ENCODE results near the gene GNA14. TPM values are rescaled to one million over a fixed set of nuclear protein-coding genes. Genes with fewer than 3 reads are reported as not detected.
"Not testable (repeated sequence)": the region's sequence is repeated elsewhere in the genome, so short reads cannot be mapped to it uniquely, and the experiment has no call there.

GNA14 gene
- 10 to 100 TPM in 2 of 4 donors, 1 to 10 TPM in 2; 5.0 to 29.2 (median 10.0) TPM for total RNA-seq
- polyA plus RNA-seq: 1 to 10 TPM; 6.5 to 9.0 (median 7.8) TPM

GRCh38 chr9:77648234-77649108, at the start of gene GNA14:
GNA14 (minus strand) TSS chr9:77648322; CDS start chr9:77647793, 529 bp downstream.
- Histone ChIP-seq H3K27me3 (peaks cover 0 to 20% (median 0%) of the 10 kb centered on the region in 3 donors), H3K9me3 (no peaks in the 10 kb centered on the region), H3K36me3 (no peaks in the 10 kb centered on the region), H3K27ac (peak within 1 kb of the TSS; percentile 61 to 78 (median 68)), H3K4me1 (peaks cover 0 to 46% (median 26%) of the 10 kb centered on the region in 4 donors), H3K4me3 (peak within 1 kb of the TSS; percentile 49 to 69 (median 56))
- WGBS, 2 donors: 2 to 4% methylated on average over 46 of the region's 46 CpGs
- TF ChIP-seq CTCF (IDR thresholded peaks at IDR 0.05) (no peak), POLR2AphosphoS5 (IDR thresholded peaks at IDR 0.05) (no peak), POLR2A (IDR thresholded peaks at IDR 0.05) (no peak), EP300 (IDR thresholded peaks at IDR 0.05) (no peak)
- intact Hi-C loops (cut with DNase I): loop anchor here (5.0 to 10.0 kb wide), 3 partner anchors 191 to 386 kb away; partner anchors contain the start of gene GNAQ
- peak; percentile 82 for DNase-seq

DNA sequence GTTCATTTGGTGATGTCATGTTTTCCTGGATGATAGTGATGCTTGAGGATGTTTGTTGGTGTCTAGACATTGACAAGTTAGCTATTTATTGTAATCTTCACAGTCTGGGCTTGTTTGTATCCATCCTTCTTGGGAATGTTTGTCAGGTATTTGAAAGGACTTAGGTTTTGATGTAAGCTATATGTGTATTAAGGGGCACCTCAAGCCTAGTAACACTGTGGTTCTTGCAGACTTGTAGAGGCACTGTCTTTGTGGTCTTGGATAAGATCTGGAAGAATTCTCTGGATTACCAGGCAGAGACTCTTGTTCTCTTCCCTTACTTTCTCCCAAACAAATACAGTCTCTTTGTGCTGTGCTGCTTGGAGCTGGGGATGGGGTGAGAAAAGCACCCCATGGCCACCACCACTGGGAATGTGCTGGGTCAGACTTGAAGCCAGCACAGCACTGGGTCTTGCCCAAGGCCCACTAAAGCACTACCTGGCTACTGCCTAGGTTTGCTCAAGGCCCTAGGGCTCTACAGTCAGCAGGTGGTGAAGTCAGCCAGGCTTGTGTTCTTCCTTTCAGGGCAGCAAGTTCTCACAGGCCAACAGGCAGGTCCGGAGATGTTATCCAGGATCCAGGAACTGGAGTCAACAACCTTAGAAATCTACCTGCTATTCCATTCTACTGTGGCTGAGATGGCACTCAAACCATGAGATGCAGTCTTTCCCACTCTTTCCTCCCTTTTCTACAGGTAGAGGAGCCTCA, 49.3 kb upstream of the GNA14 start:
- Histone ChIP-seq H3K27ac (no peak overlapping the region), H3K4me1 (no peaks in the 10 kb centered on the region), H3K9me3 (peaks cover 0 to 2% (median 0%) of the 10 kb centered on the region in 4 donors), H3K36me3 (no peaks in the 10 kb centered on the region), H3K27me3 (no peaks in the 10 kb centered on the region), H3K4me3 (no peak overlapping the region)
- intact Hi-C loops (cut with DNase I): no loop called here
- WGBS, 2 donors: 97% methylated on average over 1 of the region's 1 CpG
- no peak for TF ChIP-seq EP300 (IDR thresholded peaks at IDR 0.05)
- TF ChIP-seq POLR2A (IDR thresholded peaks at IDR 0.05): no peak
- TF ChIP-seq CTCF (IDR thresholded peaks at IDR 0.05): no peak
- no peak for TF ChIP-seq POLR2AphosphoS5 (IDR thresholded peaks at IDR 0.05)
- DNase-seq: no peak

DNA sequence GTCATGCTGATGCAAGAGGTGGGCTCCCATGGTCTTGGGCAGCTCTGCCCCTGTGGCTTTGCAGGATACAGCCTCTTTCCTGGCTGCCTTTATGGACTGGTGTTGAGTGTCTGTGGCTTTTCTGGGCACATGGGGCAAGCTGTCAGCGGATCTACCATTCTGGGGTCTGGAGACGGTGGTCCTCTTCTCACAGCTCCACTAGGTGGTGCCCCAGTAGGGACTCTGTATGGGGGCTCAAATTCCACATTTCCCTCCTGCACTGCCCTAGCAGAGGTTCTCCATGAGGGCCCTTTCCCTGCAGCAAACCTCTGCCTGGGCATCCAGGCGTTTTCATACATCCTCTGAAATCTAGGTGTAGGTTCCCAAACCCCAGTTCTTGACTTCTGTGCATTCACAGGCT, 42.6 kb upstream of the GNA14 start:
- intact Hi-C loops (cut with DNase I); DNase-seq; H3K36me3 ChIP-seq; H3K4me3 ChIP-seq; H3K4me1 ChIP-seq; H3K27ac ChIP-seq; H3K27me3 ChIP-seq; H3K9me3 ChIP-seq: not testable (repeated sequence)
- WGBS, 2 donors: 97% methylated on average over 3 of the region's 3 CpGs

GRCh38 chr9:77690119-77690518, 42.0 kb upstream of the GNA14 start:
- H3K9me3 ChIP-seq; H3K4me3 ChIP-seq; H3K27me3 ChIP-seq; H3K4me1 ChIP-seq; intact Hi-C loops (cut with DNase I); H3K36me3 ChIP-seq; DNase-seq; H3K27ac ChIP-seq: not testable (repeated sequence)
- WGBS, 2 donors: 64 to 72% methylated on average over 3 of the region's 3 CpGs

GRCh38 chr9:77687737-77688136, 39.6 kb upstream of the GNA14 start:
- H3K27me3 ChIP-seq; H3K4me3 ChIP-seq; H3K27ac ChIP-seq; H3K4me1 ChIP-seq; H3K9me3 ChIP-seq; H3K36me3 ChIP-seq; DNase-seq; intact Hi-C loops (cut with DNase I): not testable (repeated sequence)
- 89 to 92% methylated on average over 11 of the region's 11 CpGs for WGBS, 2 donors

- no peak overlapping the region for H3K4me3 ChIP-seq
- no peak overlapping the region for H3K27ac ChIP-seq
- 75 to 78% methylated on average over 5 of the region's 5 CpGs for WGBS, 2 donors
- no peak for DNase-seq
- H3K4me1 ChIP-seq: peaks cover 0 to 10% (median 4%) of the 10 kb centered on the region in 4 donors
- H3K27me3 ChIP-seq: no peaks in the 10 kb centered on the region
- TF ChIP-seq POLR2A (IDR thresholded peaks at IDR 0.05) (no peak), POLR2AphosphoS5 (IDR thresholded peaks at IDR 0.05) (no peak), EP300 (IDR thresholded peaks at IDR 0.05) (no peak), CTCF (IDR thresholded peaks at IDR 0.05) (no peak)
- H3K9me3 ChIP-seq: no peaks in the 10 kb centered on the region
- no peaks in the 10 kb centered on the region for H3K36me3 ChIP-seq
- intact Hi-C loops (cut with DNase I): no loop called here
Observed at GRCh38 chr9:77680581-77680980, 32.5 kb upstream of the GNA14 start.
